Measurements from ENCODE around the gene LPA. TPM values are rescaled to one million over a fixed set of nuclear protein-coding genes. Genes with fewer than 3 reads are reported as not detected.
"Not testable (repeated sequence)": the region's sequence is repeated elsewhere in the genome, so short reads cannot be mapped to it uniquely, and the experiment has no call there.

Gene LPA
- total RNA-seq, 1 donor from 2014 or later: not detected

- POLR2A ChIA-PET: no interaction called here
- no peaks in the 10 kb centered on the region for H3K4me1 Mint-ChIP-seq
- DNase-seq: peak; percentile 23
- H3K4me3 Mint-ChIP-seq: no peak overlapping the region
- no peaks in the 10 kb centered on the region for H3K9me3 Mint-ChIP-seq
- H3K36me3 Mint-ChIP-seq (ENCODE audit: low read depth): no peaks in the 10 kb centered on the region
- ATAC-seq (ENCODE audit: low read depth): no peak
- no peak for TF ChIP-seq CTCF (IDR thresholded peaks at IDR 0.05)
- intact Hi-C loops (cut with micrococcal nuclease): no loop called here
- no peak overlapping the region for H3K27ac Mint-ChIP-seq
- CTCF ChIA-PET: no interaction called here
- H3K27me3 Mint-ChIP-seq: no peaks in the 10 kb centered on the region
These were observed 29.4 kb downstream of the LPA start for GRCh38 chr6:160634706-160635105.

GRCh38 chr6:160595838-160596832, 67.9 kb downstream of the LPA start:
- Mint-ChIP-seq H3K27ac (no peak overlapping the region), H3K36me3 (ENCODE audit: low read depth) (no peaks in the 10 kb centered on the region), H3K27me3 (no peaks in the 10 kb centered on the region), H3K4me1 (no peaks in the 10 kb centered on the region), H3K4me3 (no peak overlapping the region), H3K9me3 (no peaks in the 10 kb centered on the region)
- ChIA-PET POLR2A (no interaction called here), CTCF (no interaction called here)
- DNase-seq (no peak), ATAC-seq (ENCODE audit: low read depth) (no peak)
- no peak for TF ChIP-seq CTCF (IDR thresholded peaks at IDR 0.05)
- intact Hi-C loops (cut with micrococcal nuclease): no loop called here

GRCh38 chr6:160595297-160595696, 68.8 kb downstream of the LPA start:
- CTCF ChIA-PET; DNase-seq; H3K27me3 Mint-ChIP-seq; H3K4me3 Mint-ChIP-seq; POLR2A ChIA-PET; H3K36me3 Mint-ChIP-seq (ENCODE audit: low read depth); H3K9me3 Mint-ChIP-seq; intact Hi-C loops (cut with micrococcal nuclease); H3K27ac Mint-ChIP-seq; ATAC-seq (ENCODE audit: low read depth); H3K4me1 Mint-ChIP-seq: not testable (repeated sequence)

- peaks cover 7% of the 10 kb centered on the region for H3K9me3 Mint-ChIP-seq
- CTCF ChIA-PET: no interaction called here
- H3K4me1 Mint-ChIP-seq: no peaks in the 10 kb centered on the region
- no peak for DNase-seq
- H3K36me3 Mint-ChIP-seq (ENCODE audit: low read depth): no peaks in the 10 kb centered on the region
- POLR2A ChIA-PET: no interaction called here
- H3K4me3 Mint-ChIP-seq: no peak overlapping the region
- no peak for TF ChIP-seq CTCF (IDR thresholded peaks at IDR 0.05)
- H3K27me3 Mint-ChIP-seq: no peaks in the 10 kb centered on the region
- intact Hi-C loops (cut with micrococcal nuclease): no loop called here
- ATAC-seq (ENCODE audit: low read depth): no peak
- H3K27ac Mint-ChIP-seq: no peak overlapping the region
These were observed 77.7 kb downstream of the LPA start for GRCh38 chr6:160586374-160586773.

GRCh38 chr6:160583794-160584193, 80.3 kb downstream of the LPA start:
- Mint-ChIP-seq H3K27ac (no peak overlapping the region), H3K9me3 (peaks cover 7% of the 10 kb centered on the region), H3K4me3 (no peak overlapping the region), H3K36me3 (ENCODE audit: low read depth) (no peaks in the 10 kb centered on the region), H3K4me1 (no peaks in the 10 kb centered on the region), H3K27me3 (no peaks in the 10 kb centered on the region)
- POLR2A ChIA-PET: no interaction called here
- DNase-seq: no peak
- CTCF ChIA-PET: no interaction called here
- TF ChIP-seq CTCF (IDR thresholded peaks at IDR 0.05): no peak
- no peak for ATAC-seq (ENCODE audit: low read depth)
- intact Hi-C loops (cut with micrococcal nuclease): no loop called here

Measured in activated B cell treated with CpG ODN at 0.5 μM for 24 hours (primary cell).